C4-2B (cell line): ENCODE results near the gene PYCR2.

Experiments used
- H3K27ac ChIP-seq: fragments of 450-650 bp; 2 replicates; pipeline ENCODE4 v1.5.1; 2017
- CTCF ChIP-seq: fragments of 450-650 bp; conservative IDR thresholded peaks from 2 replicates; pipeline ENCODE4 v1.5.1; 2017; ENCODE audit warnings: mild to moderate bottlenecking
- ZFX ChIP-seq: fragments of 450-650 bp; IDR thresholded peaks from 2 replicates; pipeline ENCODE4 v1.6.1; 2017

PYCR2 gene

GRCh38 chr1:225886159-225887029 is 37.7 kb downstream of the PYCR2 start:
- TF ChIP-seq CTCF (no peak), ZFX (no peak)
- H3K27ac ChIP-seq, result no peak overlapping the region

GRCh38 chr1:225885336-225885735 is 38.7 kb downstream of the PYCR2 start:
- H3K27ac ChIP-seq, result no peak overlapping the region
- no peak for TF ChIP-seq ZFX
- no peak for TF ChIP-seq CTCF

GRCh38 chr1:225883616-225884265 is 40.3 kb downstream of the PYCR2 start:
- TF ChIP-seq ZFX (no peak), CTCF (no peak)
- H3K27ac ChIP-seq, result peak overlapping the region; percentile 86

GRCh38 chr1:225882694-225883615 is 41.1 kb downstream of the PYCR2 start:
- H3K27ac ChIP-seq, result peak overlapping the region; percentile 86

GRCh38 chr1:225881959-225882693 is 41.9 kb downstream of the PYCR2 start, which contains the start of gene TMEM63A:
Gene TMEM63A, minus strand, starts transcription at chr1:225882380. Its CDS starts 4,800 bp downstream, at chr1:225877580.
- peak within 1 kb of the TSS; percentile 86 for H3K27ac ChIP-seq
- TF ChIP-seq ZFX (no peak), CTCF (peak; percentile 63)

More at GRCh38 chr1:225882694-225883615, 41.1 kb downstream of the PYCR2 start:
- peak; percentile 85 for TF ChIP-seq ZFX
- TF ChIP-seq CTCF, result peak; percentile 38; the same call in 1 of the 2 replicates

GRCh38 chr1:225881081-225881958 is 42.7 kb downstream of the PYCR2 start:
- peak overlapping the region; percentile 86 for H3K27ac ChIP-seq
- TF ChIP-seq ZFX (no peak), CTCF (no peak)
